ENCODE data around the gene OTUD5.
A peak's percentile ranks its signal among the peaks of the same experiment; 100 is the strongest.
"Not testable (repeated sequence)": the region's sequence is repeated elsewhere in the genome, so short reads cannot be mapped to it uniquely, and the experiment has no call there.

The OTUD5 gene

GRCh38 chrX:48894891-48895290 is 62.5 kb downstream of the OTUD5 start:
- no peak overlapping the region for H3K4me3 ChIP-seq (ENCODE audit: low read length)
- no peak overlapping the region for H3K9ac ChIP-seq (ENCODE audit: low read length)
- H3K36me3 ChIP-seq (ENCODE audit: control insufficient read depth, insufficient read depth, low read length, severe bottlenecking), result no peaks in the 10 kb centered on the region
- H3K4me1 ChIP-seq (ENCODE audit: control insufficient read depth, insufficient read depth, low read length), result peaks cover 10% of the 10 kb centered on the region
- DNase-seq (ENCODE audit: low read depth), result no peak
- no peaks in the 10 kb centered on the region for H3K27me3 ChIP-seq (replicated peaks; ENCODE audit: control insufficient read depth, insufficient read depth, low read length)
- H3K9me3 ChIP-seq (ENCODE audit: control insufficient read depth, low read length), result no peaks in the 10 kb centered on the region

- Histone ChIP-seq H3K9me3 (ENCODE audit: control insufficient read depth, low read length) (no peaks in the 10 kb centered on the region), H3K36me3 (ENCODE audit: control insufficient read depth, insufficient read depth, low read length, severe bottlenecking) (no peaks in the 10 kb centered on the region), H3K9ac (ENCODE audit: low read length) (no peak overlapping the region), H3K27me3 (replicated peaks; ENCODE audit: control insufficient read depth, insufficient read depth, low read length) (peaks cover 3% of the 10 kb centered on the region), H3K4me3 (ENCODE audit: low read length) (no peak overlapping the region), H3K4me1 (ENCODE audit: control insufficient read depth, insufficient read depth, low read length) (peaks cover 10% of the 10 kb centered on the region)
- no peak for DNase-seq (ENCODE audit: low read depth)
These were observed 63.7 kb downstream of the OTUD5 start for GRCh38 chrX:48893556-48894348.

GRCh38 chrX:48892896-48893295 is 64.5 kb downstream of the OTUD5 start:
- H3K9me3 ChIP-seq (ENCODE audit: control insufficient read depth, low read length), result no peaks in the 10 kb centered on the region
- H3K36me3 ChIP-seq (ENCODE audit: control insufficient read depth, insufficient read depth, low read length, severe bottlenecking), result no peaks in the 10 kb centered on the region
- no peak overlapping the region for H3K4me3 ChIP-seq (ENCODE audit: low read length)
- peaks cover 3% of the 10 kb centered on the region for H3K27me3 ChIP-seq (replicated peaks; ENCODE audit: control insufficient read depth, insufficient read depth, low read length)
- peaks cover 10% of the 10 kb centered on the region for H3K4me1 ChIP-seq (ENCODE audit: control insufficient read depth, insufficient read depth, low read length)
- no peak for DNase-seq (ENCODE audit: low read depth)
- H3K9ac ChIP-seq (ENCODE audit: low read length), result no peak overlapping the region

DNA sequence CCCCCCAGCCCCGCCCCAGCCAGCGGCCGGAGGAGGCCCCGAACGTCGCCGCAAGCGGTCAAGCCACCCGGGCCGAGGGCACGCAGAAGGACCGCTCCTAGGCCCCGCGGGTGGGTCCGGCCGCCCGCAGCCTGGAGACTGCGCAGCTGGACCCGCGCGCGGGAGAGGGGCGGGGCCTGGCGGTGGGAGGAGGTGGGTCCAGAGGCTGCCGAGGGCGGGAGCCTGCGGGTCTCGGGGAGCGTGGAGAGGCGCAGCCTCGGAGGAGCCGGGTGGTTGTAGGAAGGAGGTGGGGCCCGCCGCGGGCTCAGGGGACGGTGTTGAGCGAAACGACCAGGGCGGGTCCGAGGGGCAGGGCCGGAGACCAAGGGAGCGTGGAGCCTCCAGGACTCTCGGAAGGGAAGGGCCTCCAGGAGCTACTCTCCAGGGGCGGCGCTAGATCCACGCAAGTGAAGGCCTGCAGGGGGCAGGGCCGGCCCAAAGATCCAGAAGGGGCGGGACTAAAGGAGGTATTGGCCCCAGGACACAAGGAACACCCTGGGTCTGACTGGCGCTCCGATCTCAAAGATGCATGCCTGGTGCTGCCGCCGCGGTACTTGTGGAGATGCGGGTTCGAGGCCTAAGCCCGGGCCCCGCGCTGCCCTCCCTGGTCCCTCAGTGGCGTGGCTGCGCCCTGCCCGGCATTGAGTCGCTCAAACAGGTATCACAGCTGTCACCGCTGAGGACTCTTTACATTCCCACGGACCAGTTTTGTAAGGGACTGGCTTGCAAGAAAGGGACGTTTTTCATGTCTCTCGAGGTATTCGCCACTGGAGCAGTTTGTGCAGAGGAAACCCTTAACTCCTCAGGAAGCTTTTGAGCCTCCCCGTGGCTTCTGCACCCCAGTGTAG is 65.8 kb downstream of the OTUD5 start:
- peak overlapping the region; percentile 71 for H3K4me3 ChIP-seq (ENCODE audit: low read length)
- DNase-seq (ENCODE audit: low read depth), result peak; percentile 90
- H3K4me1 ChIP-seq (ENCODE audit: control insufficient read depth, insufficient read depth, low read length), result peaks cover 8% of the 10 kb centered on the region
- H3K9ac ChIP-seq (ENCODE audit: low read length), result peak overlapping the region; percentile 59
- peaks cover 3% of the 10 kb centered on the region for H3K27me3 ChIP-seq (replicated peaks; ENCODE audit: control insufficient read depth, insufficient read depth, low read length)
- no peaks in the 10 kb centered on the region for H3K36me3 ChIP-seq (ENCODE audit: control insufficient read depth, insufficient read depth, low read length, severe bottlenecking)
- no peaks in the 10 kb centered on the region for H3K9me3 ChIP-seq (ENCODE audit: control insufficient read depth, low read length)

DNA sequence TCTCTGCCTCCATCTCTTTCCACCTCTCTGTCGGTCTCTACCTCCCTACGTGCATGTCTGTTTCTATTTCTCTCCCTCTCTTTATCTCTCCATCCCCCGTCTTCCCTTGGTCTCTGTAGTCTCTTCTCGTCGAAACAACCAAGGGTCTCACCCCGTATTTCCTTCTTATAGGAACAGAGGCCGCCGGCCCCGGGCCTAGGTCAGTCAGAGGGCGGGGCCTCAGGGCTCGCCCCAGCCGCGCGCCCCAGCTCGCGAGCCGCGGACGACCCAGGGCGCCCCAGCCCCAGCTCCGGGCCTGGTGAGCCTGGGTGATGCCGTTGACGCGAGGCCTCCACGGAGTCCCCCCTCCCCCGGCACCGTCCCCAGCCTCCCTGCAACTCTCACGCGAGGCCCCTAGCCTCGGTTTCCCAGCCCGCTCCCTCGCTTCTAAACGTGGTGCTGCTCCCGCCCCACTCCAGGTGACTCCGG is 66.4 kb downstream of the OTUD5 start:
- Histone ChIP-seq H3K36me3 (ENCODE audit: control insufficient read depth, insufficient read depth, low read length, severe bottlenecking) (no peaks in the 10 kb centered on the region), H3K4me1 (ENCODE audit: control insufficient read depth, insufficient read depth, low read length) (peaks cover 5% of the 10 kb centered on the region), H3K9ac (ENCODE audit: low read length) (peak overlapping the region; percentile 59), H3K4me3 (ENCODE audit: low read length) (peak overlapping the region; percentile 47), H3K27me3 (replicated peaks; ENCODE audit: control insufficient read depth, insufficient read depth, low read length) (peaks cover 3% of the 10 kb centered on the region), H3K9me3 (ENCODE audit: control insufficient read depth, low read length) (no peaks in the 10 kb centered on the region)
- peak; percentile 36 for DNase-seq (ENCODE audit: low read depth)

GRCh38 chrX:48890296-48890925 is 67.0 kb downstream of the OTUD5 start:
- peak overlapping the region; percentile 59 for H3K9ac ChIP-seq (ENCODE audit: low read length)
- peak overlapping the region; percentile 47 for H3K4me3 ChIP-seq (ENCODE audit: low read length)
- peaks cover 5% of the 10 kb centered on the region for H3K4me1 ChIP-seq (ENCODE audit: control insufficient read depth, insufficient read depth, low read length)
- H3K27me3 ChIP-seq (replicated peaks; ENCODE audit: control insufficient read depth, insufficient read depth, low read length), result peaks cover 3% of the 10 kb centered on the region
- H3K9me3 ChIP-seq (ENCODE audit: control insufficient read depth, low read length), result no peaks in the 10 kb centered on the region
- no peak for DNase-seq (ENCODE audit: low read depth)
- H3K36me3 ChIP-seq (ENCODE audit: control insufficient read depth, insufficient read depth, low read length, severe bottlenecking), result no peaks in the 10 kb centered on the region

DNA sequence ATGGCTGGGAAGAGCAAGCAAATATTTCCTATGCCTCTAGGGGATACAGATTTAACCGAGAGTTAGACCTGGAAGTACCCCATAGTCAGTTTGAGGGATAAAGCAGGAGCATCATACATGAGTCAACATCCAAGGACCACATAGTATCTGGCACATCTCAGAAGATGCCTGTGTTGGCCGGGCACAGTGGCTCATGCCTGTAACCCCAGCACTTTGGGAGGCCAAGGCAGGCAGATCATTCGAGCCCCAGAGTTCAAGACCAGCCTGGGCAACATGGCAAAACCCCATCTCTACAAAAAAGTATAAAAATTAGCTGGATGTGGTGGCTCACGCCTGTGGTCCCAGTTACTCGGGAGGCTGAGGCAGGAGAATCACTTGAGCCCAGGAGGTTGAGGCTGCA is 70.8 kb downstream of the OTUD5 start:
- not testable (repeated sequence) for H3K9ac ChIP-seq (ENCODE audit: low read length); DNase-seq (ENCODE audit: low read depth); H3K4me3 ChIP-seq (ENCODE audit: low read length); H3K27me3 ChIP-seq (replicated peaks; ENCODE audit: control insufficient read depth, insufficient read depth, low read length); H3K36me3 ChIP-seq (ENCODE audit: control insufficient read depth, insufficient read depth, low read length, severe bottlenecking); H3K9me3 ChIP-seq (ENCODE audit: control insufficient read depth, low read length); H3K4me1 ChIP-seq (ENCODE audit: control insufficient read depth, insufficient read depth, low read length)

GRCh38 chrX:48883729-48884128 is 73.7 kb downstream of the OTUD5 start:
- no peaks in the 10 kb centered on the region for H3K36me3 ChIP-seq (ENCODE audit: control insufficient read depth, insufficient read depth, low read length, severe bottlenecking)
- H3K9ac ChIP-seq (ENCODE audit: low read length), result no peak overlapping the region
- H3K27me3 ChIP-seq (replicated peaks; ENCODE audit: control insufficient read depth, insufficient read depth, low read length), result peaks cover 11% of the 10 kb centered on the region
- no peaks in the 10 kb centered on the region for H3K4me1 ChIP-seq (ENCODE audit: control insufficient read depth, insufficient read depth, low read length)
- no peak overlapping the region for H3K4me3 ChIP-seq (ENCODE audit: low read length)
- no peaks in the 10 kb centered on the region for H3K9me3 ChIP-seq (ENCODE audit: control insufficient read depth, low read length)
- DNase-seq (ENCODE audit: low read depth), result no peak

DNA sequence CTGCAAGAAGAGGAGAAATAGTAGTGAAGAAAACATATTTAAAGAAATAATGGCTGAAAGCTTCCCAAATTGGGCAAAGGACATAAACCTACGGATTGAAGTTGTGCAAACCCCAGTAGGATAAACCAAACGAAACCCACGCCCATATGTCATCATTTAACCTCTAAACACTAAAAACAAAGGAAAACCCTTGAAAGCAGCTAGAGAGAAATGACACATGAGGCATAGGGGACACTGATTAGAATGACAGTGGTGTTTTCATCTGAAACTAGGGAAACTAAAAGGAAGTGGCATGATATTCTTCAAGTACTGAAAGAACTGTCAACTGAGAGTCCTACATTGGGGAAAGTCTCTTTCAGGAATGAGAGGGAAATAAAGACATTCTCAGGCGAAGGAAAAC is 80.5 kb downstream of the OTUD5 start:
- not testable (repeated sequence) for H3K9me3 ChIP-seq (ENCODE audit: control insufficient read depth, low read length); H3K4me1 ChIP-seq (ENCODE audit: control insufficient read depth, insufficient read depth, low read length); H3K9ac ChIP-seq (ENCODE audit: low read length); DNase-seq (ENCODE audit: low read depth); H3K4me3 ChIP-seq (ENCODE audit: low read length); H3K36me3 ChIP-seq (ENCODE audit: control insufficient read depth, insufficient read depth, low read length, severe bottlenecking); H3K27me3 ChIP-seq (replicated peaks; ENCODE audit: control insufficient read depth, insufficient read depth, low read length)

Measured in adipocyte (in vitro differentiated cells).